WTC11 (cell line): ENCODE data around the gene GSTP1. TPM values are rescaled to one million over a fixed set of nuclear protein-coding genes. Genes with fewer than 3 reads are reported as not detected.
A peak's percentile ranks its signal among the peaks of the same experiment; 100 is the strongest.

ENCODE experiments used
- CTCF ChIP-seq: fragments of 200-600 bp; IDR thresholded peaks from 2 replicates; pipeline ENCODE4 v1.8.0; 2022; ENCODE audit warnings: antibody characterized with exemption
- E2F1 ChIP-seq: sonication (generic); formaldehyde crosslinking; IDR thresholded peaks from 2 replicates; pipeline ENCODE4 v1.8.0; 2022; ENCODE audit warnings: mild to moderate bottlenecking, missing genetic modification reagents
- ERG ChIP-seq: fragments of 250-450 bp; sonication (Bioruptor Pico); IDR thresholded peaks from 2 replicates; pipeline ENCODE4 v1.8.0; 2021; ENCODE audit warnings: mild to moderate bottlenecking
- FOXP4 ChIP-seq: sonication (generic); formaldehyde crosslinking; IDR thresholded peaks from 2 replicates; pipeline ENCODE4 v1.8.0; 2022; ENCODE audit warnings: mild to moderate bottlenecking, missing genetic modification reagents
- HMGXB4 ChIP-seq: sonication (generic); formaldehyde crosslinking; IDR thresholded peaks from 2 replicates; pipeline ENCODE4 v1.8.1; 2023; ENCODE audit warnings: mild to moderate bottlenecking, moderate library complexity, missing genetic modification reagents
- IRF2 ChIP-seq: sonication (generic); formaldehyde crosslinking; IDR thresholded peaks from 2 replicates; pipeline ENCODE4 v1.8.0; 2022; ENCODE audit warnings: low read depth, missing genetic modification reagents, borderline replicate concordance
- JUN ChIP-seq: sonication (generic); formaldehyde crosslinking; IDR thresholded peaks from 2 replicates; pipeline ENCODE4 v1.8.0; 2023; ENCODE audit warnings: mild to moderate bottlenecking, missing genetic modification reagents
- NFATC4 ChIP-seq: fragments of 250-450 bp; sonication (Bioruptor Pico); IDR thresholded peaks from 2 replicates; pipeline ENCODE4 v1.9.0; 2021; ENCODE audit warnings: mild to moderate bottlenecking
- NFYB ChIP-seq: sonication (generic); formaldehyde crosslinking; conservative IDR thresholded peaks from 2 replicates; pipeline ENCODE4 v1.8.0; 2022; ENCODE audit warnings: low read depth, missing genetic modification reagents
- NR1H2 ChIP-seq: sonication (generic); formaldehyde crosslinking; IDR thresholded peaks from 2 replicates; pipeline ENCODE4 v1.9.0; 2021; ENCODE audit warnings: mild to moderate bottlenecking, moderate library complexity, missing genetic modification reagents
- PRDM15 ChIP-seq: sonication (generic); formaldehyde crosslinking; IDR thresholded peaks from 2 replicates; pipeline ENCODE4 v1.8.0; 2022; ENCODE audit warnings: missing genetic modification reagents
- PREB ChIP-seq: sonication (generic); formaldehyde crosslinking; IDR thresholded peaks from 2 replicates; pipeline ENCODE4 v1.8.1; 2022; ENCODE audit warnings: mild to moderate bottlenecking, missing genetic modification reagents, moderate library complexity, borderline replicate concordance
- RELA ChIP-seq: sonication (generic); formaldehyde crosslinking; IDR thresholded peaks from 2 replicates; pipeline ENCODE4 v1.8.1; 2022; ENCODE audit warnings: missing genetic modification reagents, mild to moderate bottlenecking, borderline replicate concordance
- SMAD4 ChIP-seq: sonication (generic); formaldehyde crosslinking; IDR thresholded peaks from 2 replicates; pipeline ENCODE4 v1.8.0; 2022; ENCODE audit warnings: mild to moderate bottlenecking, missing genetic modification reagents
- TCF7 ChIP-seq: sonication (generic); formaldehyde crosslinking; IDR thresholded peaks from 2 replicates; pipeline ENCODE4 v1.8.0; 2022; ENCODE audit warnings: mild to moderate bottlenecking, low read depth, missing genetic modification reagents, moderate library complexity
- ZBTB21 ChIP-seq: sonication (generic); formaldehyde crosslinking; IDR thresholded peaks from 2 replicates; pipeline ENCODE4 v1.8.1; 2023; ENCODE audit warnings: mild to moderate bottlenecking, missing genetic modification reagents, borderline replicate concordance
- ZBTB43 ChIP-seq: sonication (generic); formaldehyde crosslinking; IDR thresholded peaks from 2 replicates; pipeline ENCODE4 v1.8.1; 2023; ENCODE audit warnings: mild to moderate bottlenecking, missing genetic modification reagents
- ZNF121 ChIP-seq: sonication (generic); formaldehyde crosslinking; IDR thresholded peaks from 2 replicates; pipeline ENCODE4 v1.8.0; 2023; ENCODE audit warnings: missing genetic modification reagents
- ZNF317 ChIP-seq: sonication (generic); formaldehyde crosslinking; IDR thresholded peaks from 2 replicates; pipeline ENCODE4 v1.8.1; 2023; ENCODE audit warnings: low read depth, mild to moderate bottlenecking, moderate library complexity, missing genetic modification reagents, borderline replicate concordance
- ZSCAN18 ChIP-seq: fragments of 250-450 bp; sonication (Bioruptor Pico); IDR thresholded peaks from 2 replicates; pipeline ENCODE4 v2.1.2; 2022; ENCODE audit warnings: mild to moderate bottlenecking, moderate library complexity
- total RNA-seq: library from RNA; stranded (reverse); gene quantifications from 3 replicates; pipeline ENCODE4 v1.2.3, GENCODE V29; 2021

Gene GSTP1
- total RNA-seq, 1 experiment from 2014 or later = 1,452 TPM

- TF ChIP-seq ZSCAN18 (CRISPR knock-in tag) (no peak), TCF7 (no peak), ERG (0 out of 2 replicates have a peak, but pooled peaks have one; percentile 47), CTCF (peak; percentile 66), ZNF121 (CRISPR knock-in tag) (no peak), RELA (CRISPR knock-in tag) (no peak), IRF2 (CRISPR knock-in tag) (no peak), NFATC4 (CRISPR knock-in tag) (no peak), SMAD4 (no peak), PRDM15 (CRISPR knock-in tag) (no peak), NFYB (CRISPR knock-in tag) (no peak), NR1H2 (CRISPR knock-in tag) (no peak), ZBTB21 (CRISPR knock-in tag) (no peak), HMGXB4 (CRISPR knock-in tag) (peak; percentile 80; the same call in 1 of the 2 replicates), FOXP4 (CRISPR knock-in tag) (peak; percentile 82; the same call in 1 of the 2 replicates), E2F1 (CRISPR knock-in tag) (no peak), ZNF317 (CRISPR knock-in tag) (no peak), JUN (CRISPR knock-in tag) (no peak), PREB (CRISPR knock-in tag) (no peak), ZBTB43 (no peak)
Measured at GRCh38 chr11:67630228-67630942, 46.8 kb downstream of the GSTP1 start (continued).
